OCI-LY1 (cell line): ENCODE measurements around the gene SIRT7.
"Not testable (repeated sequence)": the region's sequence is repeated elsewhere in the genome, so short reads cannot be mapped to it uniquely, and the experiment has no call there.

Experiments
- H2AFZ ChIP-seq: fragments of 200-600 bp; sonication (generic), shearing (Covaris generic); 2 replicates; pipeline ENCODE4 v1.6.0; 2014; ENCODE audit warnings: antibody characterized with exemption, mild to moderate bottlenecking, low read length
- H3F3A ChIP-seq: fragments of 200-600 bp; sonication (generic), shearing (Covaris generic); 2 replicates; pipeline ENCODE4 v1.6.0; 2014; ENCODE audit warnings: mild to moderate bottlenecking, antibody characterized with exemption, low read length, moderate library complexity; ENCODE audit not compliant: insufficient read depth
- H3K27ac ChIP-seq: fragments of 200-600 bp; sonication (generic); 2 replicates; pipeline ENCODE4 v1.5.1; 2014; ENCODE audit warnings: low read length, mixed run types, mild to moderate bottlenecking, low read depth; ENCODE audit not compliant: poor library complexity, severe bottlenecking
- H3K27me3 ChIP-seq: fragments of 200-600 bp; sonication (generic); 2 replicates; pipeline ENCODE4 v1.6.0; 2014; ENCODE audit warnings: antibody characterized with exemption, mild to moderate bottlenecking, low read length, moderate library complexity; ENCODE audit not compliant: insufficient read depth
- H3K36me3 ChIP-seq: fragments of 200-600 bp; sonication (generic); 2 replicates; pipeline ENCODE4 v1.6.1; 2014; ENCODE audit warnings: mild to moderate bottlenecking, antibody characterized with exemption, low read length, moderate library complexity, mixed read lengths; ENCODE audit not compliant: insufficient read depth
- H3K4me1 ChIP-seq: fragments of 200-600 bp; sonication (generic); 2 replicates; pipeline ENCODE4 v1.5.1; 2014; ENCODE audit warnings: mild to moderate bottlenecking, low read length, moderate library complexity; ENCODE audit not compliant: insufficient read depth, severe bottlenecking
- H3K4me2 ChIP-seq: fragments of 200-600 bp; sonication (generic), shearing (Covaris generic); 2 replicates; pipeline ENCODE4 v1.6.1; 2014; ENCODE audit warnings: low read length
- H3K4me3 ChIP-seq: fragments of 200-600 bp; sonication (generic); 2 replicates; pipeline ENCODE4 v1.5.1; 2014; ENCODE audit warnings: low read length, low read depth, mild to moderate bottlenecking, mixed read lengths; ENCODE audit not compliant: poor library complexity, severe bottlenecking
- H3K79me2 ChIP-seq: fragments of 200-600 bp; shearing (Covaris generic); 2 replicates; pipeline ENCODE4 v1.6.1; 2016; ENCODE audit warnings: mixed run types, low read length, mixed read lengths; ENCODE audit not compliant: insufficient read depth
- H3K9ac ChIP-seq: fragments of 200-600 bp; sonication (generic), shearing (Covaris generic); 2 replicates; pipeline ENCODE4 v1.6.1; 2014; ENCODE audit warnings: mild to moderate bottlenecking, low read length, mixed read lengths
- H3K9me2 ChIP-seq: fragments of 200-600 bp; sonication (generic), shearing (Covaris generic); 2 replicates; pipeline ENCODE4 v1.6.1; 2014; ENCODE audit warnings: low read depth, mild to moderate bottlenecking, low read length, mixed read lengths
- H3K9me3 ChIP-seq: fragments of 200-600 bp; shearing (Covaris generic); 2 replicates; pipeline ENCODE4 v1.6.1; 2014; ENCODE audit warnings: low read length, mixed read lengths
- H4K20me1 ChIP-seq: fragments of 200-600 bp; sonication (generic), shearing (Covaris generic); 2 replicates; pipeline ENCODE4 v1.6.0; 2016; ENCODE audit warnings: mild to moderate bottlenecking, low read length; ENCODE audit not compliant: insufficient read depth
- EZH2 ChIP-seq: fragments of 200-600 bp; sonication (generic), shearing (Covaris generic); IDR thresholded peaks from 2 replicates; pipeline ENCODE4 v1.8.0; 2017; ENCODE audit warnings: borderline replicate concordance, mixed run types, mild to moderate bottlenecking, antibody characterized with exemption, low read length, moderate library complexity, mixed read lengths
- TF ChIP-seq, protein P1 (sequence below): fragments of 200-600 bp; sonication (generic), shearing (Covaris generic); IDR thresholded peaks from 2 replicates; pipeline ENCODE4 v1.5.1; 2017; ENCODE audit warnings: mild to moderate bottlenecking, antibody characterized with exemption, low read length, moderate library complexity, mixed read lengths

Gene SIRT7

GRCh38 chr17:81920612-81921536 lies 2.9 kb upstream of the SIRT7 start:
- Histone ChIP-seq H3K9me2 (no peaks in the 10 kb centered on the region), H3K4me3 (no peak overlapping the region), H3K4me2 (no peak overlapping the region), H4K20me1 (no peaks in the 10 kb centered on the region), H3K36me3 (peaks cover 24% of the 10 kb centered on the region; the same call in 1 of the 2 replicates), H3K27ac (no peak overlapping the region), H3K9ac (no peak overlapping the region), H2AFZ (no peak overlapping the region), H3K79me2 (peaks cover 16% of the 10 kb centered on the region), H3K27me3 (no peaks in the 10 kb centered on the region), H3K9me3 (no peaks in the 10 kb centered on the region), H3K4me1 (peaks cover 48% of the 10 kb centered on the region), H3F3A (no peaks in the 10 kb centered on the region)
- TF ChIP-seq EZH2, result no peak
- TF ChIP-seq, protein P1, sequence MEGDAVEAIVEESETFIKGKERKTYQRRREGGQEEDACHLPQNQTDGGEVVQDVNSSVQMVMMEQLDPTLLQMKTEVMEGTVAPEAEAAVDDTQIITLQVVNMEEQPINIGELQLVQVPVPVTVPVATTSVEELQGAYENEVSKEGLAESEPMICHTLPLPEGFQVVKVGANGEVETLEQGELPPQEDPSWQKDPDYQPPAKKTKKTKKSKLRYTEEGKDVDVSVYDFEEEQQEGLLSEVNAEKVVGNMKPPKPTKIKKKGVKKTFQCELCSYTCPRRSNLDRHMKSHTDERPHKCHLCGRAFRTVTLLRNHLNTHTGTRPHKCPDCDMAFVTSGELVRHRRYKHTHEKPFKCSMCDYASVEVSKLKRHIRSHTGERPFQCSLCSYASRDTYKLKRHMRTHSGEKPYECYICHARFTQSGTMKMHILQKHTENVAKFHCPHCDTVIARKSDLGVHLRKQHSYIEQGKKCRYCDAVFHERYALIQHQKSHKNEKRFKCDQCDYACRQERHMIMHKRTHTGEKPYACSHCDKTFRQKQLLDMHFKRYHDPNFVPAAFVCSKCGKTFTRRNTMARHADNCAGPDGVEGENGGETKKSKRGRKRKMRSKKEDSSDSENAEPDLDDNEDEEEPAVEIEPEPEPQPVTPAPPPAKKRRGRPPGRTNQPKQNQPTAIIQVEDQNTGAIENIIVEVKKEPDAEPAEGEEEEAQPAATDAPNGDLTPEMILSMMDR, result no peak

DNA sequence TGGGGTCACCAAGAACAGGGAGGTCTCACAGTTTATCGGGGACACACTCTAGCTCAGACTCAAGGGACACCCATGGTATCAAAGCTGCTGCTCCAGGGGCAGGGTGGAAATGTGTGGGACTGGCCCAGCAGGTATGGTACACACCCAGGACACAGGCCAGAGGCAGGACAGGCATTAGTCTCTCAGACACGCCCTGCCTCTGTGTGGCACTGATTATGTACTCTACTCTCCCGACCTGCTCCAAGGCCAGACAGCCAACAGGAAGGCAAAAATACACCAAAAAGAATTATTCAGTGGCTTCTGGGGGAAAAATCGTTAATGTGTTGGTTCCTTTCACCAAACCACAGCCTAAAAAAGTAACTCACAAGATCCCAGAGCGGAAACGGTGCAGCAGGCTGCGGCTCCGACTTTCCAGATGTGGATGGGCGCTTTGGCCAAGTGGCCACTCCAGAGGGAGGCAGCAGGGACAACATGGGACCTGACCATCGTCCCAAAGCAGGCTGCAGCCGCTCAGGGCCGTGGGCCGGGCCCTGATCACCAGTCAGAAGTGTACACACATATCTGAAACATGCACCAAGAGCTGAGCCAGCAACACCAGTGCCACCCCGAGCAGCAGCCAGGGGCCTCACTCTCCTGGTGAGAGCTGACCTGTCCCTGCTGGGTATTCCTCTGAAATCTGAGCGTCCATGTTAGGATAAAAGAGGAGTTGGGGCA lies 1.0 kb upstream of the SIRT7 start:
- H2AFZ ChIP-seq, result no peak overlapping the region
- no peaks in the 10 kb centered on the region for H3K9me3 ChIP-seq
- peaks cover 43% of the 10 kb centered on the region for H3K36me3 ChIP-seq
- no peak overlapping the region for H3K9ac ChIP-seq
- peaks cover 29% of the 10 kb centered on the region for H3K4me1 ChIP-seq
- H3K4me3 ChIP-seq, result no peak overlapping the region
- H3K79me2 ChIP-seq, result peaks cover under 1% of the 10 kb centered on the region; the same call in 1 of the 2 replicates
- H3F3A ChIP-seq, result no peaks in the 10 kb centered on the region
- H3K9me2 ChIP-seq, result no peaks in the 10 kb centered on the region
- TF ChIP-seq, protein P1, result no peak
- H4K20me1 ChIP-seq, result no peaks in the 10 kb centered on the region
- H3K27me3 ChIP-seq, result no peaks in the 10 kb centered on the region
- no peak overlapping the region for H3K27ac ChIP-seq
- H3K4me2 ChIP-seq, result no peak overlapping the region

DNA sequence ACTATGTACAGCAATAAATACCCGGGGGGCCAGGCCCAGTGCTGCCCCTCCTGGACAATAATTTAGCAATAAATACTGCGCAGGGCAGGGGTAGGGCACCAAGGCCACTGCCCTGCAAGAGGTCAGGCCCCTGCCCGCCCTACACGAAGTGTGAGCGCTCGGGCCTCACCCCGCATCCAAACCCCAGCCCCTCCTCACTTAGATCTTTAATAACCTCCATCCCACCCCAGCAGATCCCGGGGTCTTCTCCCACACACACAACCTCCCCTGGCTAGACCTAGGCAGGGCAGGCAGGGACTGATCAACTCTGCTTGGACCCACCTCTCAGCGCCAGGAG lies 325 bp upstream of the SIRT7 start:
- peak overlapping the region; percentile 98 for H3K4me2 ChIP-seq
- peak overlapping the region; percentile 94 for H3K4me3 ChIP-seq
- H3K4me1 ChIP-seq, result peaks cover 24% of the 10 kb centered on the region
- not testable (repeated sequence) for H3K9me2 ChIP-seq, H3K79me2 ChIP-seq, H3K9me3 ChIP-seq, H4K20me1 ChIP-seq, H3K27ac ChIP-seq, H3K27me3 ChIP-seq, H3F3A ChIP-seq, H2AFZ ChIP-seq
- H3K36me3 ChIP-seq, result peaks cover 50% of the 10 kb centered on the region
- H3K9ac ChIP-seq, result peak overlapping the region; percentile 34; the same call in 1 of the 2 replicates
